Ecto neural progenitor cell (in vitro differentiated cells): ENCODE measurements around the gene USP48.

Experiments
- DNase-seq: peaks from one replicate; pipeline ENCODE4 v3.0.0-alpha.2; 2018; ENCODE audit warnings: low spot score

USP48 gene

DNA sequence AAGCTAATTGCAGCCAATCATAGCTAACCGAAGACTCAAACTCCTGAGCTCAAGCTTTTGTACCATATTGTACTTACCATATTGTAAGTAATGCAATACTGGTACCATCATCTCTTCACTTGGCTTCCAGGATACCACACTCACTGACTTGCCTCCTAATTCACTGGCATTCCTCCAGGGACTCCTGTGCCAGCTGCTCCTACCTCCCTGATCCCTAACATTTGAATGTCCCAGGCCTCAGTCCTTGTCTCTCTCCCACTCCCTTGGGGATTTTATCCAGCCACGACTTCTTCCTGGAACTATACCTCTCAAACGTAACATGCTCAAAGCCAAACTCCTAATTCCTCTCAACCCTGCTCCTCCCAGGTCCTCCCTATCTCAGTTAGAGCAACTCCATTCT lies 33.8 kb downstream of the USP48 start:
- DNase-seq = no peak

GRCh38 chr1:21743476-21743875 lies 39.5 kb downstream of the USP48 start:
- no peak for DNase-seq

DNA sequence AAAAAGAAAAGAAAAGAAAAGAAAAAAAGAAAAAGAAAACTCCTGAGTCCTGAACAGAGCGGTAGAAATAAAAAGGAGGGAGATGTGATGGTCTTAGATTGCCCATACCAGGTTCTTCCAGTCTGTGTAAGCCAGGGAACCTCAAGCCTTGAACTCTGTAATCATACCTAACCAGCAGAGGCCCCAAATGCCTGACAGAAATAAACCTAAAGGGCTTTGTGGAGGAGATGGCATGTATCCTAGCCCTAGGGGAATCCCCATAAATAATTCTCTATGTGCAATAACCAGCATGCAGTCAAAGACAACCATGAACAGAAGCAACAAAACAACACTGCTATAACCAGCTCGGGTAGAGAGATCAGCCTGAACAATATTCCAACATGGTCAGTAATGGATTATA lies 40.4 kb downstream of the USP48 start:
- DNase-seq = no peak

DNA sequence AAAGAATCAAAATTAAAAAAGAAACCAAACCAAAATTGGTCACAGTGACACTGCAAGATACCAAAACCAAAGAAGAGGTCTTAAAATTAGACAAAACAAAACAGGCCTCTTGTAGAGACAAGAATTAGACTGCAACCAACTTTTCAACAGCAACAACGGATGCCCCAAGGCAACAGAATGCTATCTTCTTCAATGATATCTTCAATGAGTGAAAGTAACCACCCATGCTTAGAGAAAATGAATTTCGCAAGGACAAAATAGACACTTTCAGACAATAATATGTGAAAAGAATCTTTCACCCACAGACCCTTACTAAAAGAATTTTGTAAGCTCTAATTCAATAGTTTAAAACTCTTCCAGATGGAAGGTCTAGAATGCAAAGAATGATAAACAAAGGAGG lies 41.7 kb downstream of the USP48 start:
- DNase-seq = no peak

- no peak for DNase-seq
Measured at GRCh38 chr1:21736876-21737275, 46.1 kb downstream of the USP48 start.

DNA sequence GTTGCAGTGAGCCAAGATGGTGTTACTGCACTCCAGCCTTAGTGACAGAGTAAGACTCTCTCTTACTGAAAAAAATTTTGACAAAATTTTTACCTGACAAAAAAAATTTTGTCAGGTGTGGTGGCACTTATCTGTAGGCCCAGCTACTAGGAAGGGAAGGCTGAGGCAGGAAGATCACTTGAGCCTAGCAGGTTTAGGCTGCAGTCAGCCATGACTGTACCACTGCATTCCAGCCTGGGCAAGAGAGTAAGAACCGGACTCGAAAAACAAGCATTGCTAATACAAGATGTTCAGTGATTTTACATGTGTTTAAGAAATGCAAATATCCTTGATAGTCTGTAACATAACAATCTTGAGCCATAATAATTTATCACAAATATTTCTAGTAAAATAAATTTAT lies 46.9 kb downstream of the USP48 start:
- no peak for DNase-seq

GRCh38 chr1:21734526-21734925 lies 48.4 kb downstream of the USP48 start:
- no peak for DNase-seq

DNA sequence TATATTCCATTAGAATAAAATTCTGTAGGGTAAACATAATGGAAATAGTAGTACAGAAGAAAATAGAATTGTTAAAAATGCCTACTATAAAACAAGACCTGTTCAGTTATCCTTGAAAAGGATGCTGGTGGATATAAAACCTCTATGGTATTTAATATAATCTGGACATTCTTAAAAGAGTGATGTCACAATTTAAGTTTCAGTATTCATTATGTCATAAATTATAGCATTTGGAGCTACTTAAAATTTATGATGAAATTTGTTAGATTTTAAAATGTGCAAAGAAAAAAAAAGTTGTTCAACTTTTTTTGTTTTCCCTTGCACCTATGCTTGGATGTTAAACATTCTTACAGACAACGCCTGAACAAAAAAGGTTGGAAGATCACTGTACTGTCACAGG lies 50.3 kb downstream of the USP48 start:
- DNase-seq = no peak

DNA sequence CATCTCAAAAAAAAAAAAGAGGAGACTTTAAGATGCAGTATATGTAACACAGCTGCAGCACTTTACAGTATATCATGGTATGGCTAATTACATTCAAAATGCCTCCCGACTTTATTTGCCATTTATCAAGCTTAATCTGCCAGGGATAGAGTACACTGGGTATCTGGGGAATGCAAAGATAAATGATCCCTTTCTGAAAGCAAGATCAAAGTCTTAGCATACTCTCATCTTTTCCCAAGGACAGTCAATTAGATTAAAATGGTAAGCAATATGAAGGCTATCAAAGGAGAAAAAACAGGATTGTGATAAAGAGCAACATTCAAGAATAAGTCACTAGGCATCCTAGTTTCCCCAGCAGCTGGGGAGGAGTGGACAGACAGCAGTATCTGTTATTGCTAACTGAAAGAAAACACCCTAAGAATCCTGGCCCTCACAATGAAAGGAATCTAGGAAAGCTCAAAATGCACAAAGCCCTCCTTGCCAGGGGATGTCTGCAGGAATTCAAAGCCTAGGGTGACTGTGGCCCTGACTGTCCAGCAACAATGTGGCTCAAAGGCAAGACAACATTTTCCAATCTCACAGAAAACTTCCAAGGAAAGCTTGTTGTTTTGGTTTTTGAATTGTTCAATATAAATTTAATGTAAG lies 57.1 kb downstream of the USP48 start:
- no peak for DNase-seq

GRCh38 chr1:21724570-21724969 lies 58.4 kb downstream of the USP48 start:
- DNase-seq = no peak

DNA sequence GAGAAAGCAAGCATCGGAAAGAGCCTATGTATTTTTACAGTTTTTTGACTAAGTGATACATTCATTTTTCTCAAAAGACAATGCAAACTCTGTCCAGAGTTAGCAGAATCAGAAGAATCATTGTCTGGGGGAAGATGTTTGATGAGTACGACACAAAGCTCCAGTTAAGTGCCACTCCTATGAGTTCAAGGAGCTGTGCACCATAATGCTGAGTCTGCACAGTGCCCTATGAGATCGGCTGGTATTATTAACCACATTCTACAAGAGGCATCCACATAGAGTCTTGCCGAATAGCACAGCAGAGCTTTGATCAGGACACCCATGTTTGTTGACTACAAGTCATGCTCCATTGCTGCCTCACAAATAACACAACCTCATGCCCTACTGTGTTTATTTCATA lies 58.9 kb downstream of the USP48 start:
- DNase-seq = no peak

- no peak for DNase-seq
Measured at GRCh38 chr1:21721295-21721985, 61.5 kb downstream of the USP48 start.

DNA sequence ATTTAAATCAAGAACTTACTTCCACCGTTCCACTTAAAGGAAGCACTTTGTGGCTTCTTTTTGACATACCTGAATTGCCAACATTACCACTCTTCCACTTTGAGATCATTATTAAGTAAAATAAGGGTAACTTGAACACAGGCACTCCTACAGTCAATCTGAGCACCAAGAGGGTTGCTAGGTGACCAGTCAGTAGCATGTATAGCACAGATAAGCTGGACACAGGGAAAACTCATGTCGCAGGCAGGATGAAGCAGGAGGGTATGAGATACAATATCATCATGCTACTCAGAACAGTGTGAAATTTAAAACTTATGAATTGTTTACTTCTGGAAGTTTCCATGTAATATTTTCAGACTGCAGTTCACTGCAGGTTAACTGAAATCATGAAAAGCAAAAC lies 66.8 kb downstream of the USP48 start:
- no peak for DNase-seq

DNA sequence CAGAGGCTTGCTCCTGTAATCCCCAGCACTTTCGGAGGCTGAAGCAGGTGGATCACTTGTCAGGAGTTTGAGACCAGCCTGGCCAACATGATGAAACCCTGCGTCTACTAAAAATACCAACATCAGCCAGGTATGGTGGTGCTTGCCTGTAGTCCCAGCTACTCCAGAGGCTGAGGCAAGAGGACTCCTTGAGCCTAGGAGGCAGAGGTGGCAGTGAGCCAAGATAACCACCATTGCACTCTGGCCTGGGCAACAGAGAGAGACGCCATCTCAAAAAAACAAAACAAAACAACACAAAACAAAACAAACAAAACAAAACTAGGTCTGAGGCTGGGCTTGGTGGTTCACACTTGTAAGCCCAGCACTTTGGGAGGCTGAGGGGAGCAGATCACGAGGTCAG lies 75.1 kb downstream of the USP48 start:
- DNase-seq = no peak

GRCh38 chr1:21707086-21707840 lies 75.7 kb downstream of the USP48 start:
- no peak for DNase-seq

DNA sequence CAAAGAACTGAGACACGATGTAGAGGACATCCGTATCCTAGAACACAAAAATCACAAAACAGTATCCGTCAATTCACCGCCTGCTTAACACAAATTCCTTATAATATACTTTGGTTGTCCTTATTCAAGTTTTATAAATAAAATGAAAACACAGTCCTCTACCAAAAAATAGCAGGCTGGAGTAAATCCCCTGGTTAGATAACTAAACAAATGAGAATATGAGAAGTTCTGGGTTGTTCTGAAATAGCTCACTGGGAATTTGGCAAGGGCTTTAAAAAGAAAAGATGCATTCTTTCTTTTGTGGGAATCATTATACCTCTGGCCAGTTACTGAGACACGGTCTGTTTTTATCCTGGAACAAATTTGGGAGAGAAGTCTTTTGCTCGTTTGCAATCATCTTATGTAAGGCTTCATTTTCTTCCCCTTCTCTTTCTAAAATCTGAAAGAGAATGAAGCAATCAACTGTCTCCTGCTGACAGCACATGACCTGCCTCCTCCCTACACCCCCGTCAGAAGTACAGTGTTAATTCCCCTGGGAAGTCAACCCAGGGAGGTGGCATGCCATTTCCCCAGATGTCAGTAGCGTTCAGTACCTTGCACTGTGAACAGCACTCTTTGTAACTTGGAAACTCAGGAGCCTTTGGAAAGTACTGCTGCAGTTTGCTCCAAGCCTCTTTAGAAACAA lies 76.7 kb downstream of the USP48 start:
- peak; percentile 48 for DNase-seq

GRCh38 chr1:21705303-21705980 lies 77.5 kb downstream of the USP48 start:
- DNase-seq = no peak

- DNase-seq = no peak
Measured at GRCh38 chr1:21704145-21704544, 78.8 kb downstream of the USP48 start.

GRCh38 chr1:21703318-21703963 lies 79.5 kb downstream of the USP48 start:
- no peak for DNase-seq

GRCh38 chr1:21702780-21703179 lies 80.2 kb downstream of the USP48 start:
- DNase-seq = no peak

DNA sequence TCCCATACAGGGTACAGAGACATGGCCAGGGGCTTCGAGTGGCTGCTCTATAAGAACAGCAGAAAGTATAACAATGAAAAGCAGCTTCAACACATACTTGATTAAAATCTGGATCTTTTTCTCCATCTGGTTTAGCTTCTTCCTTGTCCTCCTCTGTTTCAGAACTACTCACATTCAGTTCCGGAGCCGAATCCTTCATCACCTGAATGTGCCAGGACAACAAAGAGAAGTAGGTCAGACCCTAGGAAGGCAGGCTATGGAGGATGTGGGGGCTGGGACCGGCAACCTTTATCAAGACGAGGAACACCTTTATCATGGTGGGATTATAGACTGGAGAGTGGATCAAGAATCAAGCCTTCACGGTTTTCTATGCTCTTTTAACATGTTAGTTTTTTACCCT lies 81.5 kb downstream of the USP48 start:
- no peak for DNase-seq

- DNase-seq = no peak
Measured at GRCh38 chr1:21700094-21700493, 82.9 kb downstream of the USP48 start.
